ENCODE results near the gene EHF.

- TF ChIP-seq FOXM1 (IDR thresholded peaks at IDR 0.05; ENCODE audit: borderline replicate concordance) (no peak), SP1 (IDR thresholded peaks at IDR 0.05) (no peak), ELF4 (IDR thresholded peaks at IDR 0.05) (no peak)
These were observed 76.0 kb downstream of the EHF start for GRCh38 chr11:34696862-34697261.
